ENCODE data around the gene SMYD2.

- TF ChIP-seq, protein P1, sequence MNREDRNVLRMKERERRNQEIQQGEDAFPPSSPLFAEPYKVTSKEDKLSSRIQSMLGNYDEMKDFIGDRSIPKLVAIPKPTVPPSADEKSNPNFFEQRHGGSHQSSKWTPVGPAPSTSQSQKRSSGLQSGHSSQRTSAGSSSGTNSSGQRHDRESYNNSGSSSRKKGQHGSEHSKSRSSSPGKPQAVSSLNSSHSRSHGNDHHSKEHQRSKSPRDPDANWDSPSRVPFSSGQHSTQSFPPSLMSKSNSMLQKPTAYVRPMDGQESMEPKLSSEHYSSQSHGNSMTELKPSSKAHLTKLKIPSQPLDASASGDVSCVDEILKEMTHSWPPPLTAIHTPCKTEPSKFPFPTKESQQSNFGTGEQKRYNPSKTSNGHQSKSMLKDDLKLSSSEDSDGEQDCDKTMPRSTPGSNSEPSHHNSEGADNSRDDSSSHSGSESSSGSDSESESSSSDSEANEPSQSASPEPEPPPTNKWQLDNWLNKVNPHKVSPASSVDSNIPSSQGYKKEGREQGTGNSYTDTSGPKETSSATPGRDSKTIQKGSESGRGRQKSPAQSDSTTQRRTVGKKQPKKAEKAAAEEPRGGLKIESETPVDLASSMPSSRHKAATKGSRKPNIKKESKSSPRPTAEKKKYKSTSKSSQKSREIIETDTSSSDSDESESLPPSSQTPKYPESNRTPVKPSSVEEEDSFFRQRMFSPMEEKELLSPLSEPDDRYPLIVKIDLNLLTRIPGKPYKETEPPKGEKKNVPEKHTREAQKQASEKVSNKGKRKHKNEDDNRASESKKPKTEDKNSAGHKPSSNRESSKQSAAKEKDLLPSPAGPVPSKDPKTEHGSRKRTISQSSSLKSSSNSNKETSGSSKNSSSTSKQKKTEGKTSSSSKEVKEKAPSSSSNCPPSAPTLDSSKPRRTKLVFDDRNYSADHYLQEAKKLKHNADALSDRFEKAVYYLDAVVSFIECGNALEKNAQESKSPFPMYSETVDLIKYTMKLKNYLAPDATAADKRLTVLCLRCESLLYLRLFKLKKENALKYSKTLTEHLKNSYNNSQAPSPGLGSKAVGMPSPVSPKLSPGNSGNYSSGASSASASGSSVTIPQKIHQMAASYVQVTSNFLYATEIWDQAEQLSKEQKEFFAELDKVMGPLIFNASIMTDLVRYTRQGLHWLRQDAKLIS (CRISPR knock-in tag; IDR thresholded peaks at IDR 0.05; ENCODE audit: borderline replicate concordance): no peak
- no peak for TF ChIP-seq ELF4 (CRISPR knock-in tag; IDR thresholded peaks at IDR 0.05; ENCODE audit: low read depth)
- no peak for TF ChIP-seq ZNF423 (CRISPR knock-in tag; IDR thresholded peaks at IDR 0.05)
- no peak for TF ChIP-seq CTCF (IDR thresholded peaks at IDR 0.05)
- no peak for TF ChIP-seq CREB1 (CRISPR knock-in tag; IDR thresholded peaks at IDR 0.05)
- TF ChIP-seq ATF2 (CRISPR knock-in tag; IDR thresholded peaks at IDR 0.05; ENCODE audit: borderline replicate concordance, low read depth): no peak
- TF ChIP-seq ESRRA (CRISPR knock-in tag; IDR thresholded peaks at IDR 0.05; ENCODE audit: borderline replicate concordance): no peak
- no peak for TF ChIP-seq E2F1 (CRISPR knock-in tag; IDR thresholded peaks at IDR 0.05)
- TF ChIP-seq SP1 (CRISPR knock-in tag; conservative IDR thresholded peaks at IDR 0.05): no peak
These were observed 46.3 kb upstream of the SMYD2 start for GRCh38 chr1:214234635-214235025.
